ENCODE measurements around the gene RPL12.

GRCh38 chr9:127490535-127491230, 39.5 kb upstream of the RPL12 start:
- TF ChIP-seq CTCF (IDR thresholded peaks at IDR 0.05), result no peak
- TF ChIP-seq EZH2 (IDR thresholded peaks at IDR 0.05; ENCODE audit: borderline replicate concordance, insufficient read depth, low read depth, low read length, poor library complexity, severe bottlenecking), result no peak
